HepG2 (cell line): Measurements from ENCODE around the gene MAP1B. TPM values are rescaled to one million over a fixed set of nuclear protein-coding genes. Genes with fewer than 3 reads are reported as not detected.

Source experiments
- ATAC-seq: fragments of 200-7000 bp; cut with Tn5 transposase; 3 replicates; pipeline ENCODE4 v1.9.1; 2020; ENCODE audit warnings: mild to moderate bottlenecking, moderate library complexity
- BruUV-seq: library from RNA; stranded (reverse); fragments of 400-500 nt; replicated peaks from 2 replicates; lab custom pipeline; 2021; lab: Mats Ljungman, UMichigan
- CTCF ChIA-PET: fragments of 300-600 bp; formaldehyde crosslinking; extraction: SDS; loops from one replicate; lab custom pipeline; 2021; ENCODE audit warnings: low total read pairs, inconsistent platforms, low intra/inter-chr PET ratio; lab: Yijun Ruan, JAX
- POLR2A ChIA-PET: fragments of 350-600 bp; sonication (Branson Sonifier 250); formaldehyde crosslinking; loops from one replicate; lab custom pipeline; 2020; ENCODE audit warnings: antibody characterized with exemption, inconsistent platforms; lab: Yijun Ruan, JAX
- DNase-seq: peaks from one replicate; pipeline ENCODE4 v3.0.0-alpha.2; 2015; ENCODE audit warnings: low spot score
- FAIRE-seq: peaks from 3 replicates; lab custom pipeline; 2011; peaks lifted over from hg19 to GRCh38; lab: Jason Lieb, UNC
- H2AFZ ChIP-seq: one replicate; pipeline ENCODE4 v1.6.1; 2011; ENCODE audit warnings: low read length, inconsistent platforms
- H3K27ac ChIP-seq: fragments of 300-600 bp; 3 replicates; pipeline ENCODE4 v1.8.0; 2011; ENCODE audit warnings: mixed run types, mild to moderate bottlenecking, mixed read lengths, low read length, inconsistent platforms; ENCODE audit not compliant: insufficient read depth; ENCODE audit errors: extremely low read length
- H3K27me3 ChIP-seq, 2 experiments: fragments of 200-600 bp in 1 of 2; 2 replicates in 1 of 2; 3 replicates in 1 of 2; pipeline versions ENCODE4 v1.6.0 to v1.8.0; 2011; ENCODE audit warnings: low read length in 2 of 2, mild to moderate bottlenecking in 2 of 2, moderate library complexity in 2 of 2, inconsistent platforms in 1 of 2; ENCODE audit not compliant: insufficient read depth in 2 of 2, control insufficient read depth in 1 of 2
- H3K36me3 ChIP-seq, 2 experiments: fragments of 200-600 bp in 1 of 2; replicated peaks in 1 of 2; 2 replicates in 1 of 2; 3 replicates in 1 of 2; pipeline versions ENCODE4 v1.5.1 to v1.8.0; 2011; ENCODE audit warnings: low read length in 2 of 2, inconsistent platforms in 1 of 2; ENCODE audit not compliant: insufficient read depth in 2 of 2, control insufficient read depth in 1 of 2
- H3K4me1 ChIP-seq: 2 replicates; pipeline ENCODE4 v1.5.1; 2012; ENCODE audit warnings: low read length, inconsistent platforms; ENCODE audit not compliant: insufficient read depth
- H3K4me2 ChIP-seq: 2 replicates; pipeline ENCODE4 v1.6.0; 2011; ENCODE audit warnings: low read depth, low read length, inconsistent platforms
- H3K4me3 ChIP-seq, 3 experiments: fragments of 200-600 bp in 1 of 3; sonication (generic), shearing (Covaris generic) in 1 of 3; replicated peaks in 1 of 3; 2 replicates each; pipeline ENCODE4 v1.5.1; 2011 to 2016; ENCODE audit warnings: low read length in 3 of 3, inconsistent platforms in 2 of 3, low read depth in 2 of 3, mild to moderate bottlenecking in 2 of 3, control low read depth in 1 of 3, mixed read lengths in 1 of 3; ENCODE audit not compliant: insufficient read depth in 1 of 3
- H3K79me2 ChIP-seq: one replicate; pipeline ENCODE4 v1.6.1; 2011; ENCODE audit warnings: low read length, inconsistent platforms; ENCODE audit not compliant: insufficient read depth
- H3K9ac ChIP-seq: 2 replicates; pipeline ENCODE4 v1.6.0; 2011; ENCODE audit warnings: mild to moderate bottlenecking, low read depth, low read length, inconsistent platforms; ENCODE audit not compliant: insufficient read depth
- H3K9me3 ChIP-seq: 2 replicates; pipeline ENCODE4 v1.5.1; 2012; ENCODE audit warnings: mild to moderate bottlenecking, low read length
- H4K20me1 ChIP-seq: 2 replicates; pipeline ENCODE4 v1.6.0; 2011; ENCODE audit warnings: inconsistent platforms, mild to moderate bottlenecking, low read length, moderate library complexity; ENCODE audit not compliant: insufficient read depth
- AKAP8 ChIP-seq: sonication (generic); formaldehyde crosslinking; IDR thresholded peaks from 2 replicates; pipeline ENCODE4 v1.5.1; 2020; ENCODE audit warnings: mild to moderate bottlenecking, missing genetic modification reagents
- BRF2 ChIP-seq: sonication (generic); formaldehyde crosslinking; IDR thresholded peaks from 2 replicates; pipeline ENCODE4 v1.8.1; 2022; ENCODE audit warnings: mild to moderate bottlenecking, missing genetic modification reagents
- FOXA1 ChIP-seq, 2 experiments: fragments of 450-650 bp in 1 of 2; sonication (generic) in 1 of 2; formaldehyde crosslinking in 1 of 2; IDR thresholded peaks; 2 replicates each; pipeline versions ENCODE4 v1.4.0 to v1.6.1; 2016 to 2020; ENCODE audit warnings: missing genetic modification reagents in 1 of 2
- FOXC1 ChIP-seq: sonication (generic); formaldehyde crosslinking; IDR thresholded peaks from 2 replicates; pipeline ENCODE4 v1.8.0; 2022; ENCODE audit warnings: mild to moderate bottlenecking, missing genetic modification reagents, borderline replicate concordance
- FOXK2 ChIP-seq: fragments of 450-650 bp; IDR thresholded peaks from 2 replicates; pipeline ENCODE4 v1.6.1; 2016
- HNF4G ChIP-seq, 2 experiments: sonication (generic) in 1 of 2; formaldehyde crosslinking in 1 of 2; IDR thresholded peaks; 2 replicates each; pipeline versions ENCODE4 v1.4.0 to v1.6.1; 2011 to 2020; ENCODE audit warnings: borderline replicate concordance in 2 of 2, low read depth in 2 of 2, mild to moderate bottlenecking in 2 of 2, low read length in 1 of 2, missing genetic modification reagents in 1 of 2, moderate library complexity in 1 of 2
- JUN ChIP-seq: sonication (generic); formaldehyde crosslinking; IDR thresholded peaks from 2 replicates; pipeline ENCODE4 v1.4.0; 2020; ENCODE audit warnings: mild to moderate bottlenecking, missing genetic modification reagents
- MAF1 ChIP-seq: sonication (generic); formaldehyde crosslinking; IDR thresholded peaks from 2 replicates; pipeline ENCODE4 v1.5.0; 2020; ENCODE audit warnings: missing genetic modification reagents, borderline replicate concordance
- PBX3 ChIP-seq: sonication (generic); formaldehyde crosslinking; IDR thresholded peaks from 2 replicates; pipeline ENCODE4 v1.8.1; 2023; ENCODE audit warnings: missing genetic modification reagents, inconsistent platforms, borderline replicate concordance
- SP2 ChIP-seq: sonication (generic); formaldehyde crosslinking; IDR thresholded peaks from 2 replicates; pipeline ENCODE4 v1.5.1; 2020; ENCODE audit warnings: mild to moderate bottlenecking, missing genetic modification reagents
- ZNF839 ChIP-seq: sonication (generic); formaldehyde crosslinking; IDR thresholded peaks from 2 replicates; pipeline ENCODE4 v1.4.0; 2020; ENCODE audit warnings: missing genetic modification reagents, mild to moderate bottlenecking, borderline replicate concordance
- ZNF850 ChIP-seq: sonication (generic); formaldehyde crosslinking; conservative IDR thresholded peaks from 2 replicates; pipeline ENCODE4 v1.9.0; 2021; ENCODE audit warnings: mild to moderate bottlenecking, missing genetic modification reagents
- ZSCAN22 ChIP-seq: sonication (generic); formaldehyde crosslinking; IDR thresholded peaks from 2 replicates; pipeline ENCODE4 v1.4.0; 2020; ENCODE audit warnings: mild to moderate bottlenecking, missing genetic modification reagents
- WGBS: methylation state at CpG from one replicate; pipeline ENCODE4 v1.1.6; 2017; ENCODE audit warnings: low lambda C conversion rate; 5-methylcytosine and 5-hydroxymethylcytosine counted together
- in situ Hi-C: cut with HindIII; loops from 2 replicates; pipeline ENCODE4 v1.10.0; 2017; ENCODE audit warnings: low pct_unique_long_range_greater_than_20kb; ENCODE audit not compliant: extremely low pct_ligation_motif_present
- intact Hi-C: fragments of 100-400 bp; cut with micrococcal nuclease; formaldehyde crosslinking; loops from one replicate; pipeline ENCODE4 v1.10.0; 2022; ENCODE audit not compliant: unreplicated experiment
- polyA plus RNA-seq, 8 experiments: library from polyadenylated mRNA; depleted of rRNA in 3 of 8; stranded (reverse) in 7 of 8; unstranded in 1 of 8; fragments of >200 nt; fragmentation: Illumina TruSeq in 4 of 8; extraction: Trizol in 4 of 8; gene quantifications; 2 replicates each; pipeline versions ENCODE4 v1.2.1 to v1.2.3, GENCODE V29; 2011 to 2016; ENCODE audit warnings: low read depth in 4 of 8, missing spikeins in 1 of 8, mixed read lengths in 1 of 8; ENCODE audit not compliant: insufficient read depth in 1 of 8
- total RNA-seq, 5 experiments: library from RNA; depleted of rRNA; stranded (reverse); fragments of >200 nt; fragmentation: Illumina TruSeq; extraction: Trizol; gene quantifications; 2 replicates each; pipeline ENCODE4 v1.2.3, GENCODE V29; 2016; ENCODE audit warnings: low read depth in 1 of 5

MAP1B gene
- total and polyA plus RNA-seq, 2 of the 13 experiments (the other 11 are each of a cell fraction or from before 2014, with no cell fraction given): 3.3 to 6.2 TPM

DNA sequence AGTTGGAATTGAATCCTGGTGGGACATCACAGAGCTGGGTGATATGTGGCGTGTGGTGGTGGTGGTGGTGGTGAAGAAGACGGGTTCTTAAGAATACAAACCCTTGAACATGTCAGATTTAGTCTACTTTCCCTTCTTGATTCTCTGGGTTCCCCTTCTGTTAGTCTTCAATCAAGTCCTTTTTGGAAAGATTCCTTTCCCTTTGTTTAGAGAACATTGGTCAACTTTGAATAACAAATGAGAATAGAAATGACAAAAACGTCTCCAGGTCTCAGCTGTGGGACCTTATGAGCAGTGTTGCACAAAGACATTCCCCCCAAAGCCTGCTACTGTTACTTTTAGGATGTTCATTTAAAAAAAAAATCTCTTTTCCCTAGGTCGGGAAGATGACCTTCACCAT is 46.3 kb downstream of the MAP1B start:
- no peak for TF ChIP-seq HNF4G (IDR thresholded peaks at IDR 0.05; ENCODE audit: borderline replicate concordance, low read depth, low read length)
- no peak for TF ChIP-seq HNF4G (CRISPR knock-in tag; IDR thresholded peaks at IDR 0.05; ENCODE audit: borderline replicate concordance, low read depth)
- TF ChIP-seq PBX3 (CRISPR knock-in tag): no peak
- no peak for TF ChIP-seq ZNF850 (CRISPR knock-in tag)
- no peak for TF ChIP-seq SP2 (CRISPR knock-in tag)
- TF ChIP-seq AKAP8 (CRISPR knock-in tag): no peak
- TF ChIP-seq BRF2 (CRISPR knock-in tag): no peak
- TF ChIP-seq FOXC1 (CRISPR knock-in tag): no peak
- TF ChIP-seq FOXA1 (IDR thresholded peaks at IDR 0.05): no peak
- no peak for TF ChIP-seq FOXA1 (CRISPR knock-in tag; IDR thresholded peaks at IDR 0.05)
- TF ChIP-seq MAF1: no peak
- no peak for TF ChIP-seq ZNF839
- TF ChIP-seq FOXK2: no peak
- TF ChIP-seq JUN (CRISPR knock-in tag): no peak
- no peak for TF ChIP-seq ZSCAN22 (CRISPR knock-in tag)
- in situ Hi-C loops (no loop called here), intact Hi-C loops (no loop called here)
- Histone ChIP-seq H3K4me3 (no peak overlapping the region), H3K4me2 (no peak overlapping the region), H3K79me2 (no peaks in the 10 kb centered on the region), H3K27ac (no peak overlapping the region), H3K36me3 (no peaks in the 10 kb centered on the region), H3K9ac (no peak overlapping the region), H3K4me1 (peaks cover 21% of the 10 kb centered on the region), H4K20me1 (no peaks in the 10 kb centered on the region), H3K27me3 (no peaks in the 10 kb centered on the region), H3K9me3 (no peaks in the 10 kb centered on the region), H2AFZ (no peak overlapping the region)
- DNase-seq (no peak), ATAC-seq (no peak), FAIRE-seq (no peak)
- no TSS peak for BruUV-seq
- ChIA-PET CTCF (no interaction called here), POLR2A (interaction anchor here (1.4 kb wide), 1 partner anchor 166 kb away, joined by 3 read pairs; the partner anchor contains the start of genes MRPS27 and PTCD2)
- 74% methylated on average over 4 of the region's 4 CpGs for WGBS
